Measurements from ENCODE around the gene ODF4. TPM values are rescaled to one million over a fixed set of nuclear protein-coding genes. Genes with fewer than 3 reads are reported as not detected.
"Not testable (repeated sequence)": the region's sequence is repeated elsewhere in the genome, so short reads cannot be mapped to it uniquely, and the experiment has no call there.

The ODF4 gene
- polyA plus RNA-seq, 1 experiment: not detected

- Histone ChIP-seq H3K27ac (ENCODE audit: low read depth, low read length) (no peak overlapping the region), H3K4me3 (ENCODE audit: low read depth, low read length) (no peak overlapping the region), H3K9me3 (ENCODE audit: control insufficient read depth, insufficient read depth, low read length) (no peaks in the 10 kb centered on the region), H3K27me3 (ENCODE audit: control insufficient read depth, insufficient read depth, low read length) (peaks cover 26% of the 10 kb centered on the region)
- no peak for DNase-seq (ENCODE audit: low read depth, low spot score)
- TF ChIP-seq CTCF (IDR thresholded peaks at IDR 0.05; ENCODE audit: low read depth, low read length): no peak
- POLR2A ChIA-PET: no interaction called here
- CTCF ChIA-PET: no interaction called here
Measured at GRCh38 chr17:8345951-8346665, 6.5 kb downstream of the ODF4 start.

GRCh38 chr17:8347001-8347400 lies 7.4 kb downstream of the ODF4 start:
- POLR2A ChIA-PET; CTCF ChIA-PET; DNase-seq (ENCODE audit: low read depth, low spot score); H3K4me3 ChIP-seq (ENCODE audit: low read depth, low read length); H3K9me3 ChIP-seq (ENCODE audit: control insufficient read depth, insufficient read depth, low read length); H3K27ac ChIP-seq (ENCODE audit: low read depth, low read length): not testable (repeated sequence)
- peaks cover 26% of the 10 kb centered on the region for H3K27me3 ChIP-seq (ENCODE audit: control insufficient read depth, insufficient read depth, low read length)

GRCh38 chr17:8350339-8350738 lies 10.7 kb downstream of the ODF4 start:
- CTCF ChIA-PET: no interaction called here
- DNase-seq (ENCODE audit: low read depth, low spot score): no peak

GRCh38 chr17:8353736-8354135 lies 14.1 kb downstream of the ODF4 start:
- ChIA-PET POLR2A (interaction anchor here (0.8 kb wide), 1 partner anchor 42 kb away, joined by 3 read pairs; no protein-coding TSS in a partner anchor), CTCF (no interaction called here)
- H3K27ac ChIP-seq (ENCODE audit: low read depth, low read length): no peak overlapping the region
- no peaks in the 10 kb centered on the region for H3K27me3 ChIP-seq (ENCODE audit: control insufficient read depth, insufficient read depth, low read length)
- no peaks in the 10 kb centered on the region for H3K9me3 ChIP-seq (ENCODE audit: control insufficient read depth, insufficient read depth, low read length)
- H3K4me3 ChIP-seq (ENCODE audit: low read depth, low read length): no peak overlapping the region
- no peak for TF ChIP-seq CTCF (IDR thresholded peaks at IDR 0.05; ENCODE audit: low read depth, low read length)
- DNase-seq (ENCODE audit: low read depth, low spot score): no peak

More at GRCh38 chr17:8350339-8350738, 10.7 kb downstream of the ODF4 start:
- Histone ChIP-seq H3K9me3 (ENCODE audit: control insufficient read depth, insufficient read depth, low read length) (no peaks in the 10 kb centered on the region), H3K27me3 (ENCODE audit: control insufficient read depth, insufficient read depth, low read length) (peaks cover 14% of the 10 kb centered on the region), H3K4me3 (ENCODE audit: low read depth, low read length) (no peak overlapping the region), H3K27ac (ENCODE audit: low read depth, low read length) (no peak overlapping the region)
- POLR2A ChIA-PET: interaction anchor here (0.7 kb wide), 1 partner anchor 10 kb away, joined by 4 read pairs; no protein-coding TSS in a partner anchor
- TF ChIP-seq CTCF (IDR thresholded peaks at IDR 0.05; ENCODE audit: low read depth, low read length): no peak

GRCh38 chr17:8354236-8354635 lies 14.6 kb downstream of the ODF4 start:
- no peak for TF ChIP-seq CTCF (IDR thresholded peaks at IDR 0.05; ENCODE audit: low read depth, low read length)
- Histone ChIP-seq H3K9me3 (ENCODE audit: control insufficient read depth, insufficient read depth, low read length) (no peaks in the 10 kb centered on the region), H3K27me3 (ENCODE audit: control insufficient read depth, insufficient read depth, low read length) (no peaks in the 10 kb centered on the region), H3K27ac (ENCODE audit: low read depth, low read length) (no peak overlapping the region), H3K4me3 (ENCODE audit: low read depth, low read length) (no peak overlapping the region)
- no peak for DNase-seq (ENCODE audit: low read depth, low spot score)
- POLR2A ChIA-PET: interaction anchor here (0.8 kb wide), 1 partner anchor 42 kb away, joined by 3 read pairs; no protein-coding TSS in a partner anchor
- CTCF ChIA-PET: no interaction called here

All from AG04450 (cell line).